Loucy (cell line): ENCODE results near the gene ZP4.

Experiments used
- H2AFZ ChIP-seq: fragments of 200-600 bp; sonication (generic); 2 replicates; pipeline ENCODE4 v1.6.0; 2016; ENCODE audit warnings: antibody characterized with exemption, mild to moderate bottlenecking, low read length, moderate library complexity
- H3F3A ChIP-seq: fragments of 200-600 bp; 2 replicates; pipeline ENCODE4 v1.6.0; 2016; ENCODE audit warnings: antibody characterized with exemption, low read depth, mild to moderate bottlenecking
- H3K27me3 ChIP-seq: fragments of 200-600 bp; sonication (generic); 2 replicates; pipeline ENCODE4 v1.6.1; 2014; ENCODE audit warnings: low read length, mild to moderate bottlenecking; ENCODE audit not compliant: insufficient read depth, poor library complexity, severe bottlenecking
- H3K36me3 ChIP-seq: fragments of 200-600 bp; sonication (generic); 2 replicates; pipeline ENCODE4 v1.6.1; 2016; ENCODE audit warnings: low read length; ENCODE audit not compliant: insufficient read depth
- H3K4me1 ChIP-seq: fragments of 200-600 bp; sonication (generic); 2 replicates; pipeline ENCODE4 v1.5.1; 2014; ENCODE audit warnings: low read length, mild to moderate bottlenecking; ENCODE audit not compliant: insufficient read depth, poor library complexity, severe bottlenecking
- H3K4me2 ChIP-seq: fragments of 200-600 bp; sonication (generic); 2 replicates; pipeline ENCODE4 v1.6.0; 2014; ENCODE audit warnings: antibody characterized with exemption, low read length, low read depth, mild to moderate bottlenecking; ENCODE audit not compliant: poor library complexity, severe bottlenecking
- H3K4me3 ChIP-seq: fragments of 200-600 bp; sonication (generic); 2 replicates; pipeline ENCODE4 v1.5.1; 2014; ENCODE audit warnings: low read length, mild to moderate bottlenecking, mixed read lengths; ENCODE audit not compliant: poor library complexity, severe bottlenecking
- H3K79me2 ChIP-seq: fragments of 200-600 bp; sonication (generic); 2 replicates; pipeline ENCODE4 v1.6.1; 2014; ENCODE audit warnings: low read length; ENCODE audit not compliant: insufficient read depth
- H3K9ac ChIP-seq: fragments of 200-600 bp; sonication (generic); 2 replicates; pipeline ENCODE4 v1.6.0; 2014; ENCODE audit warnings: mild to moderate bottlenecking, low read depth, low read length, moderate library complexity; ENCODE audit not compliant: poor library complexity, severe bottlenecking
- H3K9me2 ChIP-seq: fragments of 200-600 bp; sonication (generic); replicated peaks from 2 replicates; pipeline ENCODE4 v1.6.1; 2016; ENCODE audit warnings: low read depth, low read length, mixed read lengths
- H3K9me3 ChIP-seq: fragments of 200-600 bp; sonication (generic); 2 replicates; pipeline ENCODE4 v1.6.1; 2014; ENCODE audit warnings: mild to moderate bottlenecking, antibody characterized with exemption, low read length, low read depth; ENCODE audit not compliant: insufficient read depth
- H4K20me1 ChIP-seq: fragments of 200-600 bp; sonication (generic); 2 replicates; pipeline ENCODE4 v1.6.0; 2014; ENCODE audit warnings: antibody characterized with exemption, low read length, mild to moderate bottlenecking; ENCODE audit not compliant: insufficient read depth, poor library complexity, severe bottlenecking
- EZH2phosphoT487 ChIP-seq: fragments of 200-600 bp; IDR thresholded peaks from 2 replicates; pipeline ENCODE4 v1.6.1; 2018; ENCODE audit warnings: antibody characterized with exemption, mild to moderate bottlenecking, moderate library complexity, borderline replicate concordance
- TF ChIP-seq, protein P1 (sequence below): fragments of 200-600 bp; sonication (generic); conservative IDR thresholded peaks from 2 replicates; pipeline ENCODE4 v1.5.1; 2014; ENCODE audit warnings: mild to moderate bottlenecking, antibody characterized with exemption, low read length

ZP4 gene

GRCh38 chr1:237832858-237833257, 57.9 kb downstream of the ZP4 start:
- H3K36me3 ChIP-seq = no peaks in the 10 kb centered on the region
- no peaks in the 10 kb centered on the region for H3K27me3 ChIP-seq
- H3K4me2 ChIP-seq = no peak overlapping the region
- H3K9me3 ChIP-seq = peaks cover 2% of the 10 kb centered on the region; the same call in 1 of the 2 replicates
- TF ChIP-seq EZH2phosphoT487 = no peak
- TF ChIP-seq, protein P1, sequence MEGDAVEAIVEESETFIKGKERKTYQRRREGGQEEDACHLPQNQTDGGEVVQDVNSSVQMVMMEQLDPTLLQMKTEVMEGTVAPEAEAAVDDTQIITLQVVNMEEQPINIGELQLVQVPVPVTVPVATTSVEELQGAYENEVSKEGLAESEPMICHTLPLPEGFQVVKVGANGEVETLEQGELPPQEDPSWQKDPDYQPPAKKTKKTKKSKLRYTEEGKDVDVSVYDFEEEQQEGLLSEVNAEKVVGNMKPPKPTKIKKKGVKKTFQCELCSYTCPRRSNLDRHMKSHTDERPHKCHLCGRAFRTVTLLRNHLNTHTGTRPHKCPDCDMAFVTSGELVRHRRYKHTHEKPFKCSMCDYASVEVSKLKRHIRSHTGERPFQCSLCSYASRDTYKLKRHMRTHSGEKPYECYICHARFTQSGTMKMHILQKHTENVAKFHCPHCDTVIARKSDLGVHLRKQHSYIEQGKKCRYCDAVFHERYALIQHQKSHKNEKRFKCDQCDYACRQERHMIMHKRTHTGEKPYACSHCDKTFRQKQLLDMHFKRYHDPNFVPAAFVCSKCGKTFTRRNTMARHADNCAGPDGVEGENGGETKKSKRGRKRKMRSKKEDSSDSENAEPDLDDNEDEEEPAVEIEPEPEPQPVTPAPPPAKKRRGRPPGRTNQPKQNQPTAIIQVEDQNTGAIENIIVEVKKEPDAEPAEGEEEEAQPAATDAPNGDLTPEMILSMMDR = no peak
- H3K4me3 ChIP-seq = no peak overlapping the region
- H2AFZ ChIP-seq = no peak overlapping the region
- H3K9ac ChIP-seq = no peak overlapping the region
- H4K20me1 ChIP-seq = no peaks in the 10 kb centered on the region
- no peaks in the 10 kb centered on the region for H3F3A ChIP-seq
- no peaks in the 10 kb centered on the region for H3K4me1 ChIP-seq
- no peaks in the 10 kb centered on the region for H3K79me2 ChIP-seq
- no peaks in the 10 kb centered on the region for H3K9me2 ChIP-seq
